AG09309 (cell line): ENCODE data around the gene TMEM80.

Source experiments
- DNase-seq: peaks from one replicate; pipeline ENCODE4 v3.0.0-alpha.2; 2010; ENCODE audit warnings: low read depth
- H3K4me3 ChIP-seq: 2 replicates; pipeline ENCODE4 v1.5.1; 2011; ENCODE audit warnings: mild to moderate bottlenecking, low read depth, low read length, moderate library complexity; ENCODE audit not compliant: control insufficient read depth
- CTCF ChIP-seq: IDR thresholded peaks from 2 replicates; pipeline ENCODE4 v1.5.1; 2011; ENCODE audit warnings: mild to moderate bottlenecking, low read depth, low read length, inconsistent platforms; ENCODE audit not compliant: insufficient read depth, control insufficient read depth; ENCODE audit errors: missing control alignments

TMEM80 gene

GRCh38 chr11:679271-680207, 16.1 kb upstream of the TMEM80 start:
- TF ChIP-seq CTCF, result no peak
- no peak for DNase-seq
- H3K4me3 ChIP-seq, result no peak overlapping the region

- no peak for TF ChIP-seq CTCF
- DNase-seq, result no peak
- H3K4me3 ChIP-seq, result no peak overlapping the region
These were observed 15.1 kb upstream of the TMEM80 start for GRCh38 chr11:680476-680875.

- TF ChIP-seq CTCF, result no peak
These were observed 14.6 kb upstream of the TMEM80 start for GRCh38 chr11:680970-681369.

GRCh38 chr11:686451-687243, 9.0 kb upstream of the TMEM80 start:
- H3K4me3 ChIP-seq, result no peak overlapping the region
- no peak for TF ChIP-seq CTCF
- DNase-seq, result no peak

More at GRCh38 chr11:680970-681369, 14.6 kb upstream of the TMEM80 start:
- no peak overlapping the region for H3K4me3 ChIP-seq
- no peak for DNase-seq

GRCh38 chr11:687751-688150, 7.9 kb upstream of the TMEM80 start:
- TF ChIP-seq CTCF, result no peak
- no peak for DNase-seq
- H3K4me3 ChIP-seq, result no peak overlapping the region

- H3K4me3 ChIP-seq, result no peak overlapping the region
- no peak for DNase-seq
- TF ChIP-seq CTCF, result no peak
These were observed 6.9 kb upstream of the TMEM80 start for GRCh38 chr11:688681-689080.
